Measurements from ENCODE around the gene NSUN6. TPM values are rescaled to one million over a fixed set of nuclear protein-coding genes. Genes with fewer than 3 reads are reported as not detected.

NSUN6 gene
- total and polyA plus RNA-seq, 11 donors: 3.1 to 10.0 (median 7.5) TPM

DNA sequence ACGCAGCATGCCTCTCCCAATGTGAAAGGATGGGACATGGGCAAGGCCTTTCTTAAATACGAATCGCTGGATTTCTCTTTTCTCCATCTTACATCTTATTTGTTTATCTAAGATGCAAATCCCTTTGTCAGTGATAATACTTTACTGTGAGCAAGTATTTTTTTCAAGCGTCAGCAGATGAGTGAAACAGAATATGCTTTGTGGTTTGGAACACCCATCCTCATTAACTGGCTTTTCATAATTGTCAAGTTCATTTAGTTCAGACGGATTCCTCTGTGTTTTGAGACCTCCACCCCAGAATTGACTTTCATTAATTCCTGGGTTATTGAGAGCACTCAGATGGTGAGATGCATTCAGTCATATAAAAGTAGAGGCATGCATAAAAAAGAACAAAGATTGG, 149.8 kb downstream of the NSUN6 start:
- H3K4me1 ChIP-seq: peaks cover 0 to 16% (median 1%) of the 10 kb centered on the region in 12 donors
- 75 to 94% (median 82%) methylated on average over 5 of the region's 5 CpGs for whole genome bisulfite sequencing, 4 donors
- ATAC-seq: no peak

DNA sequence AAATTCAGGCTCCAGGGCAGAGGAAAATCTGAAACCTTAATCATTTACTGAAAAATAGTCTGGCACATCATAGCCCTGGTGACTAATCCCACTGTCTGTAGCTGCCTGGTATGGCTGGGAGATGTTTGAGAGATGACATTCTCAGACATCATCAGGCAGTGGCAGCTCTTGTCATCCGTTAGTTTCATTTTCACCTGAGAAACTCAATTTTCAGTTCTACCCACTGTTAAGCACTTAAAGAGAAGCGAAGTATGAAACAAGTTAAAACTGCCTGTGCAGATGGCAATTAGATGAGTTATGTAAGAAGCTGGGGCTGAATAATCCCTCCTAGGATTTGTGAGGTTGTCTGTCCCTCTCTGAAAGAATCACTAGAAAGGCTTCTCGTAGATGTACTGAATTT, 150.2 kb downstream of the NSUN6 start:
- H3K36me3 ChIP-seq: peaks cover 0 to 22% (median 0%) of the 10 kb centered on the region in 9 donors
- H3K27ac ChIP-seq: no peak overlapping the region
- WGBS, 4 donors: 86 to 90% (median 88%) methylated on average over 3 of the region's 3 CpGs
- TF ChIP-seq, protein P1, sequence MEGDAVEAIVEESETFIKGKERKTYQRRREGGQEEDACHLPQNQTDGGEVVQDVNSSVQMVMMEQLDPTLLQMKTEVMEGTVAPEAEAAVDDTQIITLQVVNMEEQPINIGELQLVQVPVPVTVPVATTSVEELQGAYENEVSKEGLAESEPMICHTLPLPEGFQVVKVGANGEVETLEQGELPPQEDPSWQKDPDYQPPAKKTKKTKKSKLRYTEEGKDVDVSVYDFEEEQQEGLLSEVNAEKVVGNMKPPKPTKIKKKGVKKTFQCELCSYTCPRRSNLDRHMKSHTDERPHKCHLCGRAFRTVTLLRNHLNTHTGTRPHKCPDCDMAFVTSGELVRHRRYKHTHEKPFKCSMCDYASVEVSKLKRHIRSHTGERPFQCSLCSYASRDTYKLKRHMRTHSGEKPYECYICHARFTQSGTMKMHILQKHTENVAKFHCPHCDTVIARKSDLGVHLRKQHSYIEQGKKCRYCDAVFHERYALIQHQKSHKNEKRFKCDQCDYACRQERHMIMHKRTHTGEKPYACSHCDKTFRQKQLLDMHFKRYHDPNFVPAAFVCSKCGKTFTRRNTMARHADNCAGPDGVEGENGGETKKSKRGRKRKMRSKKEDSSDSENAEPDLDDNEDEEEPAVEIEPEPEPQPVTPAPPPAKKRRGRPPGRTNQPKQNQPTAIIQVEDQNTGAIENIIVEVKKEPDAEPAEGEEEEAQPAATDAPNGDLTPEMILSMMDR (IDR thresholded peaks at IDR 0.05): no peak
- no peak for TF ChIP-seq POLR2A (IDR thresholded peaks at IDR 0.05)
- ATAC-seq: no peak
- no peaks in the 10 kb centered on the region for H3K9me3 ChIP-seq
- H3K4me1 ChIP-seq: peaks cover 0 to 16% (median 1%) of the 10 kb centered on the region in 12 donors
- no peaks in the 10 kb centered on the region for H3K27me3 ChIP-seq
- H3K4me3 ChIP-seq: no peak overlapping the region
- intact Hi-C loops (cut with DNase I): no loop called here
- no peak for DNase-seq

More for the DNA sequence above, 149.8 kb downstream of the NSUN6 start:
- no peak for DNase-seq
- H3K27ac ChIP-seq: no peak overlapping the region
- no peak for TF ChIP-seq POLR2A (IDR thresholded peaks at IDR 0.05)
- TF ChIP-seq, protein P1 (IDR thresholded peaks at IDR 0.05): no peak
- H3K27me3 ChIP-seq: no peaks in the 10 kb centered on the region
- peaks cover 0 to 22% (median 0%) of the 10 kb centered on the region in 9 donors for H3K36me3 ChIP-seq
- intact Hi-C loops (cut with DNase I): no loop called here
- no peak overlapping the region for H3K4me3 ChIP-seq
- H3K9me3 ChIP-seq: no peaks in the 10 kb centered on the region

- no peaks in the 10 kb centered on the region for H3K9me3 ChIP-seq
- TF ChIP-seq POLR2A (IDR thresholded peaks at IDR 0.05): no peak
- TF ChIP-seq, protein P1 (IDR thresholded peaks at IDR 0.05): no peak
- WGBS, 4 donors: 80 to 83% (median 81%) methylated on average over 7 of the region's 7 CpGs
- H3K27me3 ChIP-seq: no peaks in the 10 kb centered on the region
- H3K27ac ChIP-seq: peak overlapping the region in 3 of 12 donors; percentile 13 to 21 (median 13)
- ATAC-seq (no peak), DNase-seq (no peak)
- H3K4me3 ChIP-seq: no peak overlapping the region
- intact Hi-C loops (cut with DNase I): no loop called here
- H3K4me1 ChIP-seq: peaks cover 0 to 14% (median 1%) of the 10 kb centered on the region in 12 donors
- peaks cover 0 to 22% (median 0%) of the 10 kb centered on the region in 9 donors for H3K36me3 ChIP-seq
Observed at GRCh38 chr10:18500576-18500975, 150.8 kb downstream of the NSUN6 start.

GRCh38 chr10:18498998-18499397, 152.4 kb downstream of the NSUN6 start:
- peaks cover 0 to 22% (median 0%) of the 10 kb centered on the region in 9 donors for H3K36me3 ChIP-seq
- intact Hi-C loops (cut with DNase I): no loop called here
- ATAC-seq (peak in 1 of 4 donors; percentile 9), DNase-seq (no peak)
- H3K9me3 ChIP-seq: no peaks in the 10 kb centered on the region
- H3K4me1 ChIP-seq: peaks cover 0 to 4% (median 1%) of the 10 kb centered on the region in 12 donors
- 42 to 58% (median 48%) methylated on average over 4 of the region's 4 CpGs for WGBS, 4 donors
- no peaks in the 10 kb centered on the region for H3K27me3 ChIP-seq
- no peak overlapping the region for H3K4me3 ChIP-seq
- no peak for TF ChIP-seq POLR2A (IDR thresholded peaks at IDR 0.05)
- TF ChIP-seq, protein P1 (IDR thresholded peaks at IDR 0.05): no peak
- H3K27ac ChIP-seq: peak overlapping the region in 3 of 12 donors; percentile 14 to 41 (median 21)

Measured in heart left ventricle (tissue), 16 donors.